ENCODE measurements around the gene AQP1. TPM values are rescaled to one million over a fixed set of nuclear protein-coding genes. Genes with fewer than 3 reads are reported as not detected.

AQP1 gene
- polyA plus RNA-seq, 3 donors, result 0.03 TPM; not detected in 2

DNA sequence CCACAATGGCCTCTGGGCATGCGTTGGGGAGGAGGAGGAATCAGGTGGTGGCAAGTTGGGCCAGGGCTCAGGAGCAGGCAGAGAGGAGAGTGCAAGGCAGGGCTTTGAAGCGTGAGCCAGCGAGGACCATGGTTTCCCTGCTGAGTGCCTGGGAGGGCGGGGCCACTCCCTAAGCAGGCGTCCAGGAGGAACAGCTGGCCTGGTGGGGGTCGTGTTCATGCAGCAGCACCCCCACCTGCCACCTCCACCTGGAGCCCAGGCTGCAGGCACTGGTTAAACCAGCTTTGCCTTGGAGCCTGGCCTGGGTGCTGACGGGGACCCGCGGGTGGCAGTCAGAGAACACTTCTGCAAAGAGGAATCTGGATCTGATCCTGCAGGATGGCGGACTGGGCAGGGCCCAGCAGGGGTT, 24.2 kb upstream of the AQP1 start:
- Histone ChIP-seq H2AFZ (ENCODE audit: insufficient read depth, low read depth, low read length, poor library complexity, severe bottlenecking) (no peak overlapping the region), H3K4me1 (ENCODE audit: control insufficient read depth in 1 of 2, insufficient read depth in 2 of 2, low read length in 2 of 2) (no peaks in the 10 kb centered on the region), H3K4me2 (replicated peaks; ENCODE audit: extremely low read depth, low read length, poor library complexity, severe bottlenecking) (no peak overlapping the region), H3K36me3 (replicated peaks in 1 of 2; ENCODE audit: control insufficient read depth in 1 of 2, insufficient read depth in 2 of 2, low read length in 2 of 2) (no peaks in the 10 kb centered on the region), H3K27me3 (ENCODE audit: control insufficient read depth in 2 of 2, insufficient read depth in 2 of 2, low read length in 2 of 2) (no peaks in the 10 kb centered on the region), H3K27ac (ENCODE audit: low read depth in 1 of 2, low read length in 2 of 2) (no peak overlapping the region), H3K4me3 (replicated peaks in 1 of 3; ENCODE audit: low read depth in 2 of 3, low read length in 3 of 3) (no peak overlapping the region), H3K9me3 (replicated peaks in 1 of 2; ENCODE audit: control insufficient read depth in 1 of 2, insufficient read depth in 1 of 2, low read length in 2 of 2) (peaks cover 0 to 9% of the 10 kb centered on the region in 2 donors), H4K20me1 (ENCODE audit: insufficient read depth, low read length) (no peaks in the 10 kb centered on the region), H3K9ac (ENCODE audit: insufficient read depth, low read length, poor library complexity, severe bottlenecking) (no peak overlapping the region), H3K79me2 (ENCODE audit: insufficient read depth, low read length) (no peaks in the 10 kb centered on the region)
- no peak for DNase-seq
- Mint-ChIP-seq H3K4me1 (no peaks in the 10 kb centered on the region), H3K36me3 (no peaks in the 10 kb centered on the region), H3K9me3 (peaks cover 3 to 16% (median 8%) of the 10 kb centered on the region in 7 donors), H3K27ac (no peak overlapping the region), H3K4me3 (no peak overlapping the region), H3K27me3 (ENCODE audit: low read depth in 3 of 3) (peaks cover 0 to 12% (median 4%) of the 10 kb centered on the region in 3 donors)
- TF ChIP-seq, protein P1, sequence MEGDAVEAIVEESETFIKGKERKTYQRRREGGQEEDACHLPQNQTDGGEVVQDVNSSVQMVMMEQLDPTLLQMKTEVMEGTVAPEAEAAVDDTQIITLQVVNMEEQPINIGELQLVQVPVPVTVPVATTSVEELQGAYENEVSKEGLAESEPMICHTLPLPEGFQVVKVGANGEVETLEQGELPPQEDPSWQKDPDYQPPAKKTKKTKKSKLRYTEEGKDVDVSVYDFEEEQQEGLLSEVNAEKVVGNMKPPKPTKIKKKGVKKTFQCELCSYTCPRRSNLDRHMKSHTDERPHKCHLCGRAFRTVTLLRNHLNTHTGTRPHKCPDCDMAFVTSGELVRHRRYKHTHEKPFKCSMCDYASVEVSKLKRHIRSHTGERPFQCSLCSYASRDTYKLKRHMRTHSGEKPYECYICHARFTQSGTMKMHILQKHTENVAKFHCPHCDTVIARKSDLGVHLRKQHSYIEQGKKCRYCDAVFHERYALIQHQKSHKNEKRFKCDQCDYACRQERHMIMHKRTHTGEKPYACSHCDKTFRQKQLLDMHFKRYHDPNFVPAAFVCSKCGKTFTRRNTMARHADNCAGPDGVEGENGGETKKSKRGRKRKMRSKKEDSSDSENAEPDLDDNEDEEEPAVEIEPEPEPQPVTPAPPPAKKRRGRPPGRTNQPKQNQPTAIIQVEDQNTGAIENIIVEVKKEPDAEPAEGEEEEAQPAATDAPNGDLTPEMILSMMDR (IDR thresholded peaks at IDR 0.05), result no peak
- 81% methylated on average over 8 of the region's 10 CpGs for WGBS (ENCODE audit: insufficient coverage)
- intact Hi-C loops (cut with micrococcal nuclease), result no loop called here

DNA sequence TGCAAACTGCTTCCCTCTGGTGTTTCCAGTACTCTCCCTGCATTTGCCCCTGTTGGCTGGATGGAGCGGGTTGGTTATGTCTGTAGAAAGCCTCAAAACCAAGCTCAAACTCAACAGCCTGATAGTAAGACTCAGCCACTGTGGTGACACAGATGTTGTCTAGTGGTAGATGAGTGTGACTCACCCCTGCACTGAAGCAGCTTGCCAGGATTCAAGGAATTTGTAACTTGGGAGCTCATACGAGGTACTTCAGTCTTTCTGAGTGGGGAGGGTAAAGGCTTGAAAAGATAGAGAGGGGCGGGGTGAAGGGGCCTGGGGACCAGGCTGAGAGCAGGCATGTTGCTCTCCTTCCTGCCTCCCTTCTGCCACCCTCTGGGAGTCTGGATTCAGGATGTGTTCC, 22.9 kb upstream of the AQP1 start:
- Histone ChIP-seq H3K4me1 (ENCODE audit: control insufficient read depth in 1 of 2, insufficient read depth in 2 of 2, low read length in 2 of 2) (no peaks in the 10 kb centered on the region), H3K9me3 (replicated peaks in 1 of 2; ENCODE audit: control insufficient read depth in 1 of 2, insufficient read depth in 1 of 2, low read length in 2 of 2) (peaks cover 0 to 9% of the 10 kb centered on the region in 2 donors), H3K4me3 (replicated peaks in 1 of 3; ENCODE audit: low read depth in 2 of 3, low read length in 3 of 3) (no peak overlapping the region), H2AFZ (ENCODE audit: insufficient read depth, low read depth, low read length, poor library complexity, severe bottlenecking) (no peak overlapping the region), H3K36me3 (replicated peaks in 1 of 2; ENCODE audit: control insufficient read depth in 1 of 2, insufficient read depth in 2 of 2, low read length in 2 of 2) (no peaks in the 10 kb centered on the region), H3K79me2 (ENCODE audit: insufficient read depth, low read length) (no peaks in the 10 kb centered on the region), H3K27me3 (ENCODE audit: control insufficient read depth in 2 of 2, insufficient read depth in 2 of 2, low read length in 2 of 2) (no peaks in the 10 kb centered on the region), H4K20me1 (ENCODE audit: insufficient read depth, low read length) (no peaks in the 10 kb centered on the region), H3K27ac (ENCODE audit: low read depth in 1 of 2, low read length in 2 of 2) (no peak overlapping the region), H3K9ac (ENCODE audit: insufficient read depth, low read length, poor library complexity, severe bottlenecking) (no peak overlapping the region), H3K4me2 (replicated peaks; ENCODE audit: extremely low read depth, low read length, poor library complexity, severe bottlenecking) (no peak overlapping the region)
- TF ChIP-seq, protein P1 (IDR thresholded peaks at IDR 0.05), result no peak
- H3K4me1 Mint-ChIP-seq, result no peaks in the 10 kb centered on the region
- DNase-seq, result no peak
- H3K36me3 Mint-ChIP-seq, result no peaks in the 10 kb centered on the region
- H3K9me3 Mint-ChIP-seq, result peaks cover 3 to 16% (median 8%) of the 10 kb centered on the region in 7 donors
- H3K27ac Mint-ChIP-seq, result no peak overlapping the region
- H3K27me3 Mint-ChIP-seq (ENCODE audit: low read depth in 3 of 3), result peaks cover 0 to 10% (median 4%) of the 10 kb centered on the region in 3 donors
- WGBS (ENCODE audit: insufficient coverage), result 90% methylated on average over 2 of the region's 3 CpGs
- no peak overlapping the region for H3K4me3 Mint-ChIP-seq
- intact Hi-C loops (cut with micrococcal nuclease), result no loop called here

Data from CD14-positive monocyte (primary cell).